Activated CD4-positive, alpha-beta memory T cell treated with anti-CD3 and anti-CD28 coated beads for 36 hours (primary cell): ENCODE results near the gene COQ6. TPM values are rescaled to one million over a fixed set of nuclear protein-coding genes. Genes with fewer than 3 reads are reported as not detected.
"Not testable (repeated sequence)": the region's sequence is repeated elsewhere in the genome, so short reads cannot be mapped to it uniquely, and the experiment has no call there.

Source experiments
- CTCF ChIA-PET: fragments of 350-600 bp; sonication (Branson Sonifier 250); formaldehyde crosslinking; loops from one replicate; lab custom pipeline; 2021; ENCODE audit warnings: antibody characterized with exemption, inconsistent platforms; lab: Charles Lee
- POLR2A ChIA-PET: fragments of 350-600 bp; sonication (Branson Sonifier 250); formaldehyde crosslinking; loops from one replicate; lab custom pipeline; 2021; ENCODE audit warnings: antibody characterized with exemption; lab: Charles Lee
- DNase-seq: peaks from one replicate; pipeline ENCODE4 v3.0.0-alpha.2; 2020
- H3K27ac Mint-ChIP-seq: one replicate; pipeline ENCODE4 v1.8.0; 2021; ENCODE audit warnings: mixed read lengths
- H3K27me3 Mint-ChIP-seq: one replicate; pipeline ENCODE4 v1.8.0; 2021; ENCODE audit warnings: mixed read lengths
- H3K36me3 Mint-ChIP-seq: one replicate; pipeline ENCODE4 v1.8.0; 2021; ENCODE audit warnings: mixed read lengths
- H3K4me1 Mint-ChIP-seq: one replicate; pipeline ENCODE4 v1.8.0; 2021; ENCODE audit warnings: low read depth, mixed read lengths
- H3K4me3 Mint-ChIP-seq: one replicate; pipeline ENCODE4 v1.8.0; 2021; ENCODE audit warnings: mild to moderate bottlenecking, mixed read lengths
- H3K9me3 Mint-ChIP-seq: one replicate; pipeline ENCODE4 v1.8.0; 2021; ENCODE audit warnings: mixed read lengths
- intact Hi-C: fragments of 100-400 bp; cut with micrococcal nuclease; formaldehyde crosslinking; loops from one replicate; pipeline ENCODE4 v1.15.1; 2023
- total RNA-seq, 2 experiments: library from RNA; stranded (reverse); gene quantifications; one replicate each; pipeline ENCODE4 v1.2.3, GENCODE V29; 2021

COQ6 gene
- total RNA-seq: 10 to 100 TPM; 18.7 to 19.3 TPM

GRCh38 chr14:73949752-73950734, at the start of gene COQ6, which contains the start of gene FAM161B:
TSS of gene COQ6 (plus strand) at chr14:73950302. CDS start at chr14:73950333, 31 bp downstream.
TSS of gene FAM161B (minus strand) at chr14:73950094. CDS start at chr14:73950026, 68 bp downstream.
- peak within 1 kb of the TSS; percentile 97 for H3K4me3 Mint-ChIP-seq
- no peaks in the 10 kb centered on the region for H3K9me3 Mint-ChIP-seq
- H3K27me3 Mint-ChIP-seq: no peaks in the 10 kb centered on the region
- H3K36me3 Mint-ChIP-seq: peaks cover 4% of the 10 kb centered on the region
- intact Hi-C loops: loop anchor here (1.0 to 5.0 kb wide), 6 partner anchors 64 to 814 kb away; partner anchors contain the start of genes ALDH6A1, BBOF1, ENTPD5 and LIN52
- ChIA-PET POLR2A (interaction anchor here (0.6 to 1.2 kb wide), 6 partner anchors 13 to 192 kb away, joined by 3 to 7 read pairs (median 4); partner anchors contain the start of gene ZNF410), CTCF (interaction anchor here (0.9 to 1.5 kb wide), 4 partner anchors 9 to 777 kb away, joined by 3 to 6 read pairs (median 4); partner anchors contain the start of gene ACOT2)
- peak within 1 kb of the TSS; percentile 86 for H3K27ac Mint-ChIP-seq
- peak; percentile 96 for DNase-seq
- H3K4me1 Mint-ChIP-seq: peaks cover 17% of the 10 kb centered on the region

GRCh38 chr14:73903028-73903427, 47.1 kb upstream of the COQ6 start:
- Mint-ChIP-seq H3K9me3 (no peaks in the 10 kb centered on the region), H3K4me3 (no peak overlapping the region), H3K4me1 (no peaks in the 10 kb centered on the region), H3K36me3 (peaks cover 41% of the 10 kb centered on the region), H3K27ac (no peak overlapping the region), H3K27me3 (no peaks in the 10 kb centered on the region)
- POLR2A ChIA-PET: no interaction called here
- intact Hi-C loops: no loop called here
- no peak for DNase-seq
- CTCF ChIA-PET: no interaction called here

- Mint-ChIP-seq H3K36me3 (peaks cover 73% of the 10 kb centered on the region), H3K4me1 (no peaks in the 10 kb centered on the region), H3K27me3 (no peaks in the 10 kb centered on the region), H3K27ac (peak overlapping the region; percentile 13), H3K9me3 (peaks cover 4% of the 10 kb centered on the region), H3K4me3 (no peak overlapping the region)
- intact Hi-C loops: no loop called here
- ChIA-PET CTCF (no interaction called here), POLR2A (no interaction called here)
- DNase-seq: no peak
Observed at GRCh38 chr14:73909681-73910080, 40.4 kb upstream of the COQ6 start.

GRCh38 chr14:73913256-73913655, 36.8 kb upstream of the COQ6 start:
- ChIA-PET POLR2A (no interaction called here), CTCF (no interaction called here)
- no peaks in the 10 kb centered on the region for H3K27me3 Mint-ChIP-seq
- H3K9me3 Mint-ChIP-seq: peaks cover 4% of the 10 kb centered on the region
- H3K4me3 Mint-ChIP-seq: no peak overlapping the region
- intact Hi-C loops: no loop called here
- no peaks in the 10 kb centered on the region for H3K4me1 Mint-ChIP-seq
- DNase-seq: no peak
- H3K36me3 Mint-ChIP-seq: peaks cover 59% of the 10 kb centered on the region
- H3K27ac Mint-ChIP-seq: no peak overlapping the region

GRCh38 chr14:73916324-73916723, 33.8 kb upstream of the COQ6 start:
- ChIA-PET CTCF (no interaction called here), POLR2A (no interaction called here)
- Mint-ChIP-seq H3K27me3 (no peaks in the 10 kb centered on the region), H3K4me1 (no peaks in the 10 kb centered on the region), H3K4me3 (no peak overlapping the region), H3K27ac (no peak overlapping the region), H3K36me3 (peaks cover 51% of the 10 kb centered on the region), H3K9me3 (peaks cover 4% of the 10 kb centered on the region)
- DNase-seq: no peak
- intact Hi-C loops: no loop called here

- H3K36me3 Mint-ChIP-seq: peaks cover 46% of the 10 kb centered on the region
- H3K27ac Mint-ChIP-seq, CTCF ChIA-PET, intact Hi-C loops, DNase-seq, H3K27me3 Mint-ChIP-seq, H3K4me3 Mint-ChIP-seq, H3K4me1 Mint-ChIP-seq, H3K9me3 Mint-ChIP-seq: not testable (repeated sequence)
- POLR2A ChIA-PET: interaction anchor here (1.9 kb wide), 1 partner anchor 10 kb away, joined by 4 read pairs; no protein-coding TSS in a partner anchor
Observed at GRCh38 chr14:73919457-73919856, 30.6 kb upstream of the COQ6 start.

- ChIA-PET CTCF (no interaction called here), POLR2A (no interaction called here)
- Mint-ChIP-seq H3K4me1 (no peaks in the 10 kb centered on the region), H3K27me3 (no peaks in the 10 kb centered on the region), H3K27ac (no peak overlapping the region), H3K36me3 (peaks cover 61% of the 10 kb centered on the region), H3K4me3 (no peak overlapping the region), H3K9me3 (no peaks in the 10 kb centered on the region)
- no peak for DNase-seq
- intact Hi-C loops: no loop called here
Observed at GRCh38 chr14:73924337-73924736, 25.8 kb upstream of the COQ6 start.

- H3K9me3 Mint-ChIP-seq: no peaks in the 10 kb centered on the region
- DNase-seq: no peak
- H3K27ac Mint-ChIP-seq: no peak overlapping the region
- H3K4me1 Mint-ChIP-seq: no peaks in the 10 kb centered on the region
- intact Hi-C loops: no loop called here
- no peaks in the 10 kb centered on the region for H3K27me3 Mint-ChIP-seq
- H3K4me3 Mint-ChIP-seq: no peak overlapping the region
- POLR2A ChIA-PET: interaction anchor here (1.1 kb wide), 1 partner anchor 16 kb away, joined by 3 read pairs; no protein-coding TSS in a partner anchor
- CTCF ChIA-PET: interaction anchor here (2.1 kb wide), 1 partner anchor 14 kb away, joined by 6 read pairs; the partner anchor contains the start of genes COQ6 and FAM161B
- peaks cover 22% of the 10 kb centered on the region for H3K36me3 Mint-ChIP-seq
Observed at GRCh38 chr14:73935666-73936065, 14.4 kb upstream of the COQ6 start.

- no peak overlapping the region for H3K27ac Mint-ChIP-seq
- no peak for DNase-seq
- intact Hi-C loops: no loop called here
- no peaks in the 10 kb centered on the region for H3K9me3 Mint-ChIP-seq
- ChIA-PET CTCF (interaction anchor here (0.9 to 2.1 kb wide), 3 partner anchors 13 to 207 kb away, joined by 3 to 6 read pairs (median 4); partner anchors contain the start of genes COQ6 and FAM161B), POLR2A (interaction anchor here (0.6 kb wide), 1 partner anchor 13 kb away, joined by 3 read pairs; the partner anchor contains the start of genes COQ6 and FAM161B)
- H3K27me3 Mint-ChIP-seq: no peaks in the 10 kb centered on the region
- H3K36me3 Mint-ChIP-seq: peaks cover 18% of the 10 kb centered on the region
- H3K4me3 Mint-ChIP-seq: no peak overlapping the region
- no peaks in the 10 kb centered on the region for H3K4me1 Mint-ChIP-seq
Observed at GRCh38 chr14:73936548-73936947, 13.6 kb upstream of the COQ6 start.

- peaks cover 17% of the 10 kb centered on the region for H3K36me3 Mint-ChIP-seq
- H3K27ac Mint-ChIP-seq: no peak overlapping the region
- CTCF ChIA-PET: interaction anchor here (1.0 to 2.1 kb wide), 2 partner anchors 13 to 208 kb away, joined by 3 to 6 read pairs; partner anchors contain the start of genes COQ6 and FAM161B
- no peaks in the 10 kb centered on the region for H3K4me1 Mint-ChIP-seq
- no peaks in the 10 kb centered on the region for H3K9me3 Mint-ChIP-seq
- no peak for DNase-seq
- intact Hi-C loops: no loop called here
- POLR2A ChIA-PET: interaction anchor here (0.6 kb wide), 1 partner anchor 13 kb away, joined by 3 read pairs; the partner anchor contains the start of genes COQ6 and FAM161B
- no peaks in the 10 kb centered on the region for H3K27me3 Mint-ChIP-seq
- no peak overlapping the region for H3K4me3 Mint-ChIP-seq
Observed at GRCh38 chr14:73937012-73937411, 13.1 kb upstream of the COQ6 start.

GRCh38 chr14:73942180-73942579, 7.9 kb upstream of the COQ6 start:
- no peaks in the 10 kb centered on the region for H3K36me3 Mint-ChIP-seq
- POLR2A ChIA-PET: no interaction called here
- H3K9me3 Mint-ChIP-seq: no peaks in the 10 kb centered on the region
- no peak for DNase-seq
- CTCF ChIA-PET: no interaction called here
- no peak overlapping the region for H3K27ac Mint-ChIP-seq
- intact Hi-C loops: no loop called here
- no peak overlapping the region for H3K4me3 Mint-ChIP-seq
- H3K4me1 Mint-ChIP-seq: no peaks in the 10 kb centered on the region
- H3K27me3 Mint-ChIP-seq: no peaks in the 10 kb centered on the region

GRCh38 chr14:73943083-73943482, 7.0 kb upstream of the COQ6 start:
- DNase-seq: no peak
- Mint-ChIP-seq H3K4me1 (no peaks in the 10 kb centered on the region), H3K4me3 (no peak overlapping the region), H3K27ac (no peak overlapping the region), H3K9me3 (no peaks in the 10 kb centered on the region), H3K36me3 (no peaks in the 10 kb centered on the region), H3K27me3 (no peaks in the 10 kb centered on the region)
- intact Hi-C loops: no loop called here
- POLR2A ChIA-PET: no interaction called here
- CTCF ChIA-PET: no interaction called here
